GM19023 (cell line): ENCODE results near the gene TREX2.

Experiments
- ATAC-seq: cut with Tn5 transposase; IDR thresholded peaks from one replicate; pipeline ENCODE4 v1.9.1; 2021; ENCODE audit warnings: mild to moderate bottlenecking, moderate library complexity; ENCODE audit not compliant: unreplicated experiment

TREX2 gene

GRCh38 chrX:153445856-153446635, at the start of gene TREX2:
Gene TREX2, minus strand, starts transcription at chrX:153446056. Its CDS starts 626 bp downstream, at chrX:153445430.
- no peak for ATAC-seq

GRCh38 chrX:153495362-153495751, 49.5 kb upstream of the TREX2 start:
- ATAC-seq, result no peak

- ATAC-seq, result no peak
Measured at GRCh38 chrX:153494541-153495361, 48.9 kb upstream of the TREX2 start, which contains the start of gene BGN. Gene BGN, plus strand, starts transcription at chrX:153494980. Its CDS starts 9,652 bp downstream, at chrX:153504632.

GRCh38 chrX:153494061-153494460, 48.2 kb upstream of the TREX2 start:
- ATAC-seq, result no peak

GRCh38 chrX:153493085-153493484, 47.2 kb upstream of the TREX2 start:
- ATAC-seq, result no peak

- no peak for ATAC-seq
Measured at GRCh38 chrX:153492543-153492942, 46.7 kb upstream of the TREX2 start.

- no peak for ATAC-seq
Measured at GRCh38 chrX:153491918-153492317, 46.1 kb upstream of the TREX2 start.

GRCh38 chrX:153491351-153491914, 45.6 kb upstream of the TREX2 start:
- ATAC-seq, result no peak

- ATAC-seq, result no peak
Measured at GRCh38 chrX:153490217-153490930, 44.5 kb upstream of the TREX2 start.

GRCh38 chrX:153488231-153488914, 42.5 kb upstream of the TREX2 start:
- ATAC-seq, result no peak

GRCh38 chrX:153487590-153488071, 41.8 kb upstream of the TREX2 start:
- ATAC-seq, result no peak

GRCh38 chrX:153486171-153486570, 40.3 kb upstream of the TREX2 start:
- ATAC-seq, result no peak

- ATAC-seq, result no peak
Measured at GRCh38 chrX:153485396-153486080, 39.7 kb upstream of the TREX2 start.

GRCh38 chrX:153482376-153483015, 36.6 kb upstream of the TREX2 start:
- ATAC-seq, result no peak

GRCh38 chrX:153481043-153481442, 35.2 kb upstream of the TREX2 start:
- ATAC-seq, result no peak

GRCh38 chrX:153478746-153479145, 32.9 kb upstream of the TREX2 start:
- no peak for ATAC-seq

- ATAC-seq, result no peak
Measured at GRCh38 chrX:153477901-153478300, 32.0 kb upstream of the TREX2 start.

GRCh38 chrX:153477364-153477857, 31.6 kb upstream of the TREX2 start:
- no peak for ATAC-seq
